GM23248 (cell line): Measurements from ENCODE around the gene KCNMA1. TPM values are rescaled to one million over a fixed set of nuclear protein-coding genes. Genes with fewer than 3 reads are reported as not detected.

Source experiments
- DNase-seq: peaks from one replicate; pipeline ENCODE4 v3.0.0-alpha.2; 2015
- H2AFZ ChIP-seq: fragments of 200-600 bp; sonication (generic); 2 replicates; pipeline ENCODE4 v1.6.1; 2016; ENCODE audit warnings: antibody characterized with exemption
- H3F3A ChIP-seq: fragments of 200-600 bp; sonication (generic); 2 replicates; pipeline ENCODE4 v1.6.1; 2016; ENCODE audit warnings: mild to moderate bottlenecking, antibody characterized with exemption, mixed run types; ENCODE audit not compliant: insufficient read depth
- H3K27ac ChIP-seq: fragments of 200-600 bp; sonication (generic); 2 replicates; pipeline ENCODE4 v1.5.1; 2016; ENCODE audit warnings: mild to moderate bottlenecking
- H3K27me3 ChIP-seq: fragments of 200-600 bp; sonication (generic); replicated peaks from 2 replicates; pipeline ENCODE4 v1.6.1; 2016; ENCODE audit warnings: mild to moderate bottlenecking; ENCODE audit not compliant: insufficient read depth
- H3K36me3 ChIP-seq: fragments of 200-600 bp; sonication (generic); 2 replicates; pipeline ENCODE4 v1.6.1; 2016; ENCODE audit warnings: low read depth, mild to moderate bottlenecking
- H3K4me1 ChIP-seq: fragments of 200-600 bp; sonication (generic); 2 replicates; pipeline ENCODE4 v1.6.1; 2016; ENCODE audit warnings: mild to moderate bottlenecking; ENCODE audit not compliant: insufficient read depth
- H3K4me2 ChIP-seq: fragments of 200-600 bp; sonication (generic); one replicate; pipeline ENCODE4 v1.6.1; 2016; ENCODE audit warnings: mild to moderate bottlenecking; ENCODE audit not compliant: unreplicated experiment
- H3K4me3 ChIP-seq: fragments of 200-600 bp; sonication (generic); 2 replicates; pipeline ENCODE4 v1.5.1; 2016; ENCODE audit warnings: mild to moderate bottlenecking
- H3K79me2 ChIP-seq: fragments of 200-600 bp; sonication (generic); 2 replicates; pipeline ENCODE4 v1.6.1; 2016; ENCODE audit warnings: mild to moderate bottlenecking; ENCODE audit not compliant: insufficient read depth
- H3K9ac ChIP-seq: fragments of 200-600 bp; sonication (generic); 2 replicates; pipeline ENCODE4 v1.6.1; 2016; ENCODE audit warnings: mild to moderate bottlenecking
- H3K9me2 ChIP-seq: fragments of 200-600 bp; sonication (generic); 2 replicates; pipeline ENCODE4 v1.6.1; 2016; ENCODE audit warnings: mixed run types, mild to moderate bottlenecking, moderate library complexity; ENCODE audit not compliant: insufficient read depth
- H3K9me3 ChIP-seq: fragments of 200-600 bp; sonication (generic); one replicate; pipeline ENCODE4 v1.6.1; 2017; ENCODE audit warnings: low read depth
- H4K20me1 ChIP-seq: fragments of 200-600 bp; sonication (generic); 2 replicates; pipeline ENCODE4 v1.6.0; 2016; ENCODE audit not compliant: insufficient read depth
- EZH2 ChIP-seq: fragments of 200-600 bp; sonication (generic); IDR thresholded peaks from 2 replicates; pipeline ENCODE4 v1.6.1; 2018; ENCODE audit warnings: antibody characterized with exemption, mild to moderate bottlenecking; ENCODE audit not compliant: insufficient read depth, poor library complexity, severe bottlenecking
- EZH2phosphoT487 ChIP-seq: fragments of 200-600 bp; sonication (generic); IDR thresholded peaks from 2 replicates; pipeline ENCODE4 v1.6.1; 2018; ENCODE audit warnings: antibody characterized with exemption, moderate library complexity, mild to moderate bottlenecking, low read depth; ENCODE audit not compliant: insufficient read depth
- WGBS, 2 experiments: methylation state at CpG; one replicate each; pipeline ENCODE4 v1.1.6; 2015 to 2017; ENCODE audit warnings: low lambda C conversion rate in 2 of 2, low coverage in 1 of 2; ENCODE audit errors: missing lambda C conversion rate in 2 of 2; 5-methylcytosine and 5-hydroxymethylcytosine counted together
- in situ Hi-C: fragments of 300-500 bp; cut with MboI; formaldehyde crosslinking; loops from 2 replicates; pipeline ENCODE4 v1.15.0; 2020
- polyA plus RNA-seq: library from polyadenylated mRNA; unstranded; fragments of >200 nt; fragmentation: Nextera tagmentation; extraction: Ambion mirVana; gene quantifications from 2 replicates; pipeline ENCODE4 v1.2.1, GENCODE V29; 2016
- total RNA-seq: library from RNA; depleted of rRNA; stranded (reverse); fragments of >200 nt; shearing (Covaris generic); gene quantifications from 2 replicates; pipeline ENCODE4 v1.2.3, GENCODE V29; 2014

Gene KCNMA1
- total and polyA plus RNA-seq, 2 experiments from 2014 or later: 14.2 to 25.1 TPM

DNA sequence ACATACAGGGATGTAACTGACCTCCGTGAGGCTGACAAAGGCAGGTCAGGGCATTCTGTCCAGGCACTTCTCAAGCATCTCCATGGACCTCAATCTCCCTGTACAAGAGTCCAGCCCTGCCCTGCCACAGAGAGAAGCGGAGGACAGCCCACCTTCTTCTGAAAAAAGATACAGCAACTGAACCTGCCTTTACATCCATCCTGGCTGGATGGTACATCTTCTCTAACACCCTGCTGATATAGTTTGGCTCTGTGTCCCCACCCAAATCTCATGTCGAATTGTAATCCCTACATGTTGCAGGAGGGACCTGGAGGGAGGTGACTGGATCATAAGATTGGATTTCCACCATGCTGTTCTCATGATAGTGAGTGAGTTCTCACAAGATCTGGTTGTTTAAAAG is 40.5 kb upstream of the KCNMA1 start:
- WGBS, 2 experiments: 54 to 67% methylated on average over 3 of the region's 3 CpGs
- no peak overlapping the region for H3K4me3 ChIP-seq

DNA sequence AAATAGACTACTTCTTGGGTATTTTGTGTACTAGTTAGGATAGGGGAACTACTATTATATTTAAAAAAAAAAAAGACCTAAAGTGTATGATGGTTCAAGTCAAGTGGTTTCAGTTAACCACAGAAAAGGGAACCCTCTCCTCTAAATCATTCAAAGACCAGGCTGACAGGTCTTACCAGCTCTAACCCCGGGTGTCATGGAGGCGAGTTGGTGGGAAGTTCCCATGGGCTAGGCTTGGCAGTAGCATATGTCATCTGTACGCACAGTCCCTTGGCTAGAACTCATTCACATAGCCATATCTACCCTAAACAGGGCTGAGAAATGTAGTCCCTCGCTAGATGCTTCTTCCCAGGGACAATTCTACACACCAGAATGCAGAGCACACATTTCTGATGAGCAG is 37.7 kb upstream of the KCNMA1 start:
- DNase-seq: no peak
- Histone ChIP-seq H3K9me2 (no peaks in the 10 kb centered on the region), H3K4me2 (no peak overlapping the region), H3F3A (no peaks in the 10 kb centered on the region), H3K36me3 (no peaks in the 10 kb centered on the region), H3K27me3 (no peaks in the 10 kb centered on the region), H2AFZ (no peak overlapping the region), H3K27ac (no peak overlapping the region), H3K4me1 (no peaks in the 10 kb centered on the region), H4K20me1 (no peaks in the 10 kb centered on the region), H3K4me3 (no peak overlapping the region), H3K9me3 (no peaks in the 10 kb centered on the region), H3K79me2 (no peaks in the 10 kb centered on the region), H3K9ac (no peak overlapping the region)
- in situ Hi-C loops: no loop called here
- 45% methylated on average over 4 of the region's 4 CpGs for WGBS, 2 experiments
- TF ChIP-seq EZH2 (no peak), EZH2phosphoT487 (no peak)

More for the DNA sequence above, 40.5 kb upstream of the KCNMA1 start:
- DNase-seq: no peak
- no peaks in the 10 kb centered on the region for H3K79me2 ChIP-seq
- in situ Hi-C loops: no loop called here
- no peak for TF ChIP-seq EZH2phosphoT487
- TF ChIP-seq EZH2: no peak
- no peaks in the 10 kb centered on the region for H3K27me3 ChIP-seq
- H3F3A ChIP-seq: no peaks in the 10 kb centered on the region
- H3K9ac ChIP-seq: no peak overlapping the region
- H3K9me3 ChIP-seq: no peaks in the 10 kb centered on the region
- no peak overlapping the region for H2AFZ ChIP-seq
- no peak overlapping the region for H3K27ac ChIP-seq
- H3K4me2 ChIP-seq: no peak overlapping the region
- H3K4me1 ChIP-seq: no peaks in the 10 kb centered on the region
- H3K9me2 ChIP-seq: no peaks in the 10 kb centered on the region
- H3K36me3 ChIP-seq: no peaks in the 10 kb centered on the region
- H4K20me1 ChIP-seq: no peaks in the 10 kb centered on the region

DNA sequence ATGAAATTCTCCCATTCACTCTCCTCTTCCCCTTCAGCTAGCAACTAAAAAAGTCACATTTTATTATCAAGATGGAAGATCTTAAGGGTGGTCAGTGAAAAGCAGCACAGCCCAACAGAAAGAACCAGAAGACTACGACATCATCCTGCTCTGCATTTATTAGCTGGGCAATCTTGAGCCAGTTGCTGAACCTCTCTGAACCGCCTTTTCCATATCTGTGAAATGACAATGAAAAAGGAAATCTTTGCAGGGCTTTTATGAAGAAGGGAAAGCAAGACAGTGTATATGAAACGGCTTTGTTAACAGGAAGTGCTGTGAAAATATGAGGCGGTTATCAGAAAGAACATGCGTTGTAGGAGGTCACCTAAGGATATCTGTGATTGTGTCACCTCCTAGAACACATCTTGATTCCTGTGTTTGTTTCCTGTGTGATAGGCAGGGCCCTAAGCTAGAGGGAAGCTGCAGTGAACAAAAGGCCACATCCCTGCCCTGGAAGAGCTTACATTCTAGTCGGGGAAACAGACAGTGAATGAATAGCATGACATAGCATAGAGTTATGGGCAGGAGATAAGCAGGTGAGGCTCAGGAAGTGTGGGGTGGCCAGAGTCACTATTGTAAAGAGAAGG is 36.0 kb upstream of the KCNMA1 start:
- H3K9me3 ChIP-seq: no peaks in the 10 kb centered on the region
- H3K9ac ChIP-seq: no peak overlapping the region
- in situ Hi-C loops: no loop called here
- H3K4me2 ChIP-seq: no peak overlapping the region
- H3K27me3 ChIP-seq: peaks cover 4% of the 10 kb centered on the region; the same call in 1 of the 2 replicates
- H3K36me3 ChIP-seq: no peaks in the 10 kb centered on the region
- H3F3A ChIP-seq: no peaks in the 10 kb centered on the region
- TF ChIP-seq EZH2 (no peak), EZH2phosphoT487 (no peak)
- H4K20me1 ChIP-seq: no peaks in the 10 kb centered on the region
- no peak for DNase-seq
- no peaks in the 10 kb centered on the region for H3K4me1 ChIP-seq
- H3K79me2 ChIP-seq: no peaks in the 10 kb centered on the region
- 80 to 85% methylated on average over 6 of the region's 6 CpGs for WGBS, 2 experiments
- H3K4me3 ChIP-seq: no peak overlapping the region
- no peak overlapping the region for H2AFZ ChIP-seq
- H3K9me2 ChIP-seq: no peaks in the 10 kb centered on the region
- H3K27ac ChIP-seq: no peak overlapping the region

DNA sequence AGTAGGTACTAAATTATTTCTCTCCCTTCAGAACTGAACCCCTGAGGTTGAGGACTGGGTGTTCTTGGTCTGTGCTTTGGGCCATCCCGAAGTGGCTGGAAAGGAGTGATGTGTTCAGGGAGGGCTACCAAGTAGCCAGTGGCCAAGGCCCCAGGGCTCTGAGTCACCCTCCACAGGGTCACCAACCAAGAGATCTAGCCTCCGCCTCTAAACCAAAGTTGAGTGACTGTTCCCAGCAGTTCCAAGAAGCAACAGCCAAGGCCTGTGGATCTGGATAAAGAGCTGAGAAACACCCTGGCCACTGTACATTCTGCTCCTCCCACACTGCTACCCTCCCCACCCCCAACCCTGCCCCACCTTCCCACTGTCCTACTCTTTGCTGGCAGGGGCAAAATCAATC is 35.5 kb upstream of the KCNMA1 start:
- Histone ChIP-seq H3K27me3 (peaks cover 4% of the 10 kb centered on the region; the same call in 1 of the 2 replicates), H3K9me2 (no peaks in the 10 kb centered on the region), H4K20me1 (no peaks in the 10 kb centered on the region), H3K4me3 (no peak overlapping the region), H3K4me2 (no peak overlapping the region), H3K27ac (no peak overlapping the region), H3K9ac (no peak overlapping the region), H3K36me3 (no peaks in the 10 kb centered on the region), H3K79me2 (no peaks in the 10 kb centered on the region), H3F3A (no peaks in the 10 kb centered on the region), H3K9me3 (no peaks in the 10 kb centered on the region), H3K4me1 (no peaks in the 10 kb centered on the region), H2AFZ (no peak overlapping the region)
- DNase-seq: peak; percentile 24
- WGBS, 2 experiments: 95 to 97% methylated on average over 2 of the region's 2 CpGs
- in situ Hi-C loops: no loop called here
- TF ChIP-seq EZH2phosphoT487 (no peak), EZH2 (no peak)
